ENCODE data around the gene KLHL17. TPM values are rescaled to one million over a fixed set of nuclear protein-coding genes. Genes with fewer than 3 reads are reported as not detected.
"Not testable (repeated sequence)": the region's sequence is repeated elsewhere in the genome, so short reads cannot be mapped to it uniquely, and the experiment has no call there.

The KLHL17 gene
- total RNA-seq, 1 experiment from 2014 or later: 32.1 TPM

DNA sequence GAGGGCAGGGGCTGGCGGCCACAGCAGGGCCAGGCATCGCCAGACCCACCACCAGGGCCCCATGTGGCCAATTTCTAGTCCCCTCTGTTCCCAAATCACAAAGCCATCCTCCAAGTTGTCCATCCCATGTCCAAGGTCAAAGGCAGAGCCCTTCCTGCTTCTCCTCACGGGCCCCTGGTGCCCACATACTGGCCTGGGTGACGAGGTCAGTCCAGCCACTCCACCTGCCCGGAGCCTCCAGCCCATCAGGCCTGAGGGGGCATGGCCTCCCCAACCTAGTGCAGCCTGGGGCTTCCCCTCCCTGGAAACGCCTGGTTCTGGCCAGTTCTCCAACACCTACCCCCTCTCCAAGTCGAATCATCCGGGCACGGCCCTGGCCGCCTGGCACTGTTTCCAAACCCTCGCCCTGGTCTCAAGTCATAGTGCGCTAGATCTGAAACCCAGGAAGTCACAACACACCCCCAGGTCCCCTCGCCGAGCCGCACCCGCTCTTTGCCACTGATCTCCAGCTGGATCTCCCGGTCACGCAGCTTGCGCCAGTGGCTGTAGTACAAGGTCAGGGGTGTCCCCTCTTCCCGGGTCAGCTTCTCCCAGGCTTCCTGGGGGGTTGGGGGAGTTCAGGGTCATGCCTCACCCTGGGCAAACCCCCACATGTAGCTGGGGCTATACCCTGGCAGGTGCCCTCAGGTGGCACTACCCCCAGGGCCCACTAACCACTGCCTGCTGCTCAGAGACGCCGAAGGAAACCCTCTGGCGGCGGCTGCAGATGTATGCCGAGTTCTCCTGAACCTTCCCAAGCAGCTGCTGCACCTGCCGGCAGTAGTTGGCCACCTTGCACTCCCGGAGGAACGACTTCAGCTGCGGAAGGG, 14.5 kb upstream of the KLHL17 start:
- no peaks in the 10 kb centered on the region for H3K79me2 ChIP-seq (ENCODE audit: low read length)
- H3F3A ChIP-seq (ENCODE audit: low read length, unreplicated experiment): no peaks in the 10 kb centered on the region
- H2AFZ ChIP-seq (ENCODE audit: low read length): no peak overlapping the region
- H3K4me3 ChIP-seq (ENCODE audit: low read length): no peak overlapping the region
- no peaks in the 10 kb centered on the region for H3K9me2 ChIP-seq (replicated peaks; ENCODE audit: low read length)
- intact Hi-C loops (cut with micrococcal nuclease): no loop called here
- peaks cover 16% of the 10 kb centered on the region for H3K4me1 ChIP-seq (ENCODE audit: insufficient read depth, low read length)
- H3K9me3 ChIP-seq (ENCODE audit: low read length): no peaks in the 10 kb centered on the region
- BruUV-seq (replicated peaks): no TSS peak
- POLR2A ChIA-PET (ENCODE audit: unreplicated experiment): no interaction called here
- H3K4me2 ChIP-seq (ENCODE audit: low read length): no peak overlapping the region
- no peak for ATAC-seq
- no peak overlapping the region for H3K27ac ChIP-seq (ENCODE audit: low read length)
- TF ChIP-seq EZH2 (IDR thresholded peaks at IDR 0.05; ENCODE audit: low read length, unreplicated experiment): no peak
- TF ChIP-seq, protein P1, sequence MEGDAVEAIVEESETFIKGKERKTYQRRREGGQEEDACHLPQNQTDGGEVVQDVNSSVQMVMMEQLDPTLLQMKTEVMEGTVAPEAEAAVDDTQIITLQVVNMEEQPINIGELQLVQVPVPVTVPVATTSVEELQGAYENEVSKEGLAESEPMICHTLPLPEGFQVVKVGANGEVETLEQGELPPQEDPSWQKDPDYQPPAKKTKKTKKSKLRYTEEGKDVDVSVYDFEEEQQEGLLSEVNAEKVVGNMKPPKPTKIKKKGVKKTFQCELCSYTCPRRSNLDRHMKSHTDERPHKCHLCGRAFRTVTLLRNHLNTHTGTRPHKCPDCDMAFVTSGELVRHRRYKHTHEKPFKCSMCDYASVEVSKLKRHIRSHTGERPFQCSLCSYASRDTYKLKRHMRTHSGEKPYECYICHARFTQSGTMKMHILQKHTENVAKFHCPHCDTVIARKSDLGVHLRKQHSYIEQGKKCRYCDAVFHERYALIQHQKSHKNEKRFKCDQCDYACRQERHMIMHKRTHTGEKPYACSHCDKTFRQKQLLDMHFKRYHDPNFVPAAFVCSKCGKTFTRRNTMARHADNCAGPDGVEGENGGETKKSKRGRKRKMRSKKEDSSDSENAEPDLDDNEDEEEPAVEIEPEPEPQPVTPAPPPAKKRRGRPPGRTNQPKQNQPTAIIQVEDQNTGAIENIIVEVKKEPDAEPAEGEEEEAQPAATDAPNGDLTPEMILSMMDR (conservative IDR thresholded peaks at IDR 0.05; ENCODE audit: low read depth, low read length): no peak
- H3K27me3 ChIP-seq (ENCODE audit: low read length): peaks cover 21% of the 10 kb centered on the region
- CTCF ChIA-PET: no interaction called here
- no peak overlapping the region for H3K9ac ChIP-seq (ENCODE audit: low read length)
- no peaks in the 10 kb centered on the region for H4K20me1 ChIP-seq (ENCODE audit: low read length)
- no peak for DNase-seq
- peaks cover 30% of the 10 kb centered on the region for H3K36me3 ChIP-seq (ENCODE audit: low read depth, low read length)

DNA sequence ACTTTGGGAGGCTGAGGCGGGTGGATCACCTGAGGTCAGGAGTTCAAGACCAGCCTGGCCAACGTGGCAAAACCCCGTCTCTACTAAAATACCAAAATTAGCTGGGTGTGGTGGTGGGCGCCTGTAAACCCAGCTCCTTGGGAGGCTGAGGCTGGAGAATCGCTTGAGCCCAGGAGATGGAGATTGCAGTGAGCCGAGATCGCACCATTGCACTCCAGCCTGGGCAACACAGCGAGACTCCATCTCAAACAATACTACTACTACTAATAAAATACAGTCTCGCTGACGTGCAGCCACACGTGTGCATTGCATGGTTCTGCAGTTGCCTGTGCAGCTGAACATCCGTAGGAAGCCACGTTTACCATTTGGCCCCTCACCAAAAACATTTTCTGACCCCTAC, 13.6 kb upstream of the KLHL17 start:
- H3K27ac ChIP-seq (ENCODE audit: low read length); DNase-seq; H3K9me3 ChIP-seq (ENCODE audit: low read length); BruUV-seq (replicated peaks); H4K20me1 ChIP-seq (ENCODE audit: low read length); intact Hi-C loops (cut with micrococcal nuclease); POLR2A ChIA-PET (ENCODE audit: unreplicated experiment); H3K9me2 ChIP-seq (replicated peaks; ENCODE audit: low read length); H2AFZ ChIP-seq (ENCODE audit: low read length); H3K9ac ChIP-seq (ENCODE audit: low read length); H3F3A ChIP-seq (ENCODE audit: low read length, unreplicated experiment); H3K79me2 ChIP-seq (ENCODE audit: low read length); CTCF ChIA-PET; H3K4me2 ChIP-seq (ENCODE audit: low read length); H3K4me3 ChIP-seq (ENCODE audit: low read length); ATAC-seq: not testable (repeated sequence)
- H3K27me3 ChIP-seq (ENCODE audit: low read length): peaks cover 12% of the 10 kb centered on the region
- peaks cover 10% of the 10 kb centered on the region for H3K4me1 ChIP-seq (ENCODE audit: insufficient read depth, low read length)
- peaks cover 37% of the 10 kb centered on the region for H3K36me3 ChIP-seq (ENCODE audit: low read depth, low read length)

DNA sequence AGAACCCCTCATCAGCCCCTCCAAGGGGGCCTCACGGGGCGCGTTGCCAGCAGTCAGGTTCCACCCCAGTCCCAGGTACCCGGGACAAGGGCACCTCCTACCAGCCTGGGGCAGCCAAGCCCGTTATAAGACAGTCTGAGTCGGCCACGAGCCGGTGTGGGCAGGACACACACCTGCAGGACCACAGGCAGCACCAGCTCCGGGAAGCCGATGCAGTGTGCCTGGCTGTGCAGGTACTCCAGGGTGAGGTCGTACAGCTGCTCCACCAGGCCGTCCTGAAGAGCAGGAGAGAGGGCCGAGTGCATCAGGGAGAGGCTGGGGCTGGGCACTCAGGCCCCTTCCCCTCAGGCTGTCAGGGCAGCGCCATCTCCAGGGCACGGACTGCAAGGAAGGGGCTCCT, 12.4 kb upstream of the KLHL17 start:
- no peak overlapping the region for H3K9ac ChIP-seq (ENCODE audit: low read length)
- DNase-seq (no peak), ATAC-seq (no peak)
- ChIA-PET POLR2A (ENCODE audit: unreplicated experiment) (no interaction called here), CTCF (no interaction called here)
- no peak overlapping the region for H2AFZ ChIP-seq (ENCODE audit: low read length)
- no TSS peak for BruUV-seq (replicated peaks)
- no peaks in the 10 kb centered on the region for H3K9me2 ChIP-seq (replicated peaks; ENCODE audit: low read length)
- intact Hi-C loops (cut with micrococcal nuclease): no loop called here
- no peaks in the 10 kb centered on the region for H3F3A ChIP-seq (ENCODE audit: low read length, unreplicated experiment)
- TF ChIP-seq EZH2phosphoT487 (IDR thresholded peaks at IDR 0.05; ENCODE audit: borderline replicate concordance, low read length): no peak
- TF ChIP-seq, protein P1 (conservative IDR thresholded peaks at IDR 0.05; ENCODE audit: low read depth, low read length): no peak
- no peak for TF ChIP-seq EZH2 (IDR thresholded peaks at IDR 0.05; ENCODE audit: low read length, unreplicated experiment)
- H3K27me3 ChIP-seq (ENCODE audit: low read length): peaks cover 2% of the 10 kb centered on the region
- peaks cover 1% of the 10 kb centered on the region; the same call in 1 of the 2 replicates for H3K4me1 ChIP-seq (ENCODE audit: insufficient read depth, low read length)
- H3K36me3 ChIP-seq (ENCODE audit: low read depth, low read length): peaks cover 37% of the 10 kb centered on the region
- no peaks in the 10 kb centered on the region for H3K9me3 ChIP-seq (ENCODE audit: low read length)
- no peak overlapping the region for H3K27ac ChIP-seq (ENCODE audit: low read length)
- no peak overlapping the region for H3K4me3 ChIP-seq (ENCODE audit: low read length)
- H4K20me1 ChIP-seq (ENCODE audit: low read length): no peaks in the 10 kb centered on the region
- no peaks in the 10 kb centered on the region for H3K79me2 ChIP-seq (ENCODE audit: low read length)
- H3K4me2 ChIP-seq (ENCODE audit: low read length): no peak overlapping the region

Measured in PC-3 (cell line).